ENCODE results near the gene RPF1.

Gene RPF1

DNA sequence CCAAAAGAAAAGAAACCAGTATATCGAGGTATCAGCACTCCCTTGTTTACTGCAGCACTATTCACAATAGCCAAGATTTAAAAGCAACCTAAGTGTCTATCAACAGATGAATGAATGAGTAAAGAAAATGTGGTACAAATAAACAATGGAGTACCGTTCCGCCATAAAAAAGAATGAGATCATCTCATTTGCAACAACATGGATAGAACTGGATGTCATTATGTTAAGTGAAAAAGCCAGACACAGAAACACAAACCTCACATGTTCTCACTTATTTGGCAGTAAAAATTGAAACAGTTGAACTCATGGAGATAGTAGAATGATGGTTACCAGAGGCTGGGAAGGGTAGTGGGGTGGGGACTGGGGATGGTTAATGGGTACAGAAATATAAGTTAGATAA, 31.6 kb downstream of the RPF1 start:
- in situ Hi-C loops (cut with HindIII; ENCODE audit: low sequenced_read_pairs), result no loop called here
- no peak for DNase-seq (ENCODE audit: low read depth, low spot score)
- no peak overlapping the region for H3K4me3 ChIP-seq (ENCODE audit: low read depth, low read length)
- TF ChIP-seq, protein P1, sequence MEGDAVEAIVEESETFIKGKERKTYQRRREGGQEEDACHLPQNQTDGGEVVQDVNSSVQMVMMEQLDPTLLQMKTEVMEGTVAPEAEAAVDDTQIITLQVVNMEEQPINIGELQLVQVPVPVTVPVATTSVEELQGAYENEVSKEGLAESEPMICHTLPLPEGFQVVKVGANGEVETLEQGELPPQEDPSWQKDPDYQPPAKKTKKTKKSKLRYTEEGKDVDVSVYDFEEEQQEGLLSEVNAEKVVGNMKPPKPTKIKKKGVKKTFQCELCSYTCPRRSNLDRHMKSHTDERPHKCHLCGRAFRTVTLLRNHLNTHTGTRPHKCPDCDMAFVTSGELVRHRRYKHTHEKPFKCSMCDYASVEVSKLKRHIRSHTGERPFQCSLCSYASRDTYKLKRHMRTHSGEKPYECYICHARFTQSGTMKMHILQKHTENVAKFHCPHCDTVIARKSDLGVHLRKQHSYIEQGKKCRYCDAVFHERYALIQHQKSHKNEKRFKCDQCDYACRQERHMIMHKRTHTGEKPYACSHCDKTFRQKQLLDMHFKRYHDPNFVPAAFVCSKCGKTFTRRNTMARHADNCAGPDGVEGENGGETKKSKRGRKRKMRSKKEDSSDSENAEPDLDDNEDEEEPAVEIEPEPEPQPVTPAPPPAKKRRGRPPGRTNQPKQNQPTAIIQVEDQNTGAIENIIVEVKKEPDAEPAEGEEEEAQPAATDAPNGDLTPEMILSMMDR (IDR thresholded peaks at IDR 0.05; ENCODE audit: low read depth, low read length), result no peak

DNA sequence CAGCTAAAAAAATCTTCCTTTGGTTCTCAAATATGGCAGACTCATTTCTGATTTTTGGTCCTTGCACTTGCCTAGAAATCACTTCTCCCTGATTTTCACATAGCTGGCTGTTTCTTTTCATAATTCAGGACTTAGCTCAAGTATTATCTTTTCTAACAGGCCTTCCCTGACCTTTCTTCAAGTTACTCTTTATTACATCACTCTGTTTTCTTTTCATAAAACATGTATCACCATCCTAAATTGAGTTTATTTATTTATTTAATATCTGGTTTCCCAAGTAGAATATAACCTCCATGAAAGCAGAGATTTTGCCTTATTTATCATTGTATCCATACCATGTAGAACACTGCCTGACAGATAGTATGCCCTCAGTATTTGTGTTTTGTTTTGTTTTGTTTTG, 45.5 kb downstream of the RPF1 start:
- TF ChIP-seq, protein P1 (IDR thresholded peaks at IDR 0.05; ENCODE audit: low read depth, low read length), result no peak
- no peak for DNase-seq (ENCODE audit: low read depth, low spot score)
- H3K4me3 ChIP-seq (ENCODE audit: low read depth, low read length), result no peak overlapping the region
- in situ Hi-C loops (cut with HindIII; ENCODE audit: low sequenced_read_pairs), result no loop called here

DNA sequence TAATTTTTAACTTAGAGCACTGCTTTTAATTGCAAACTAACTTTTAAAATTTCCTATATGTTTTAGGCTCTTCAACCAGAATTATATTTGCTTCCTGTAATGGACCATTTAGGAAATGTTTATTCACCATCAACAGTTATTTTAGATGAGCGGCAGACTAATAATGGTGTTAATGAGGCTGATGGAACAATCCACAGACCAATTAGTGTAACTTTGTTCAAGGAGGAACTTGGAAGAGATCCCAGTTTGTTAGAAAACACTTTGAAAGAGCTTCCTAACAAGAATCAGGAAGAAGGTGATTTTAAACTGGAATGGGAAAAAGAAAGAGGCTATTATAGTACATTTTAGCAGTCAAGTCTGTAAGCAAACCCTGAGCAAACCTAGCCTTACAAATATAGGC, 46.7 kb downstream of the RPF1 start:
- TF ChIP-seq, protein P1 (IDR thresholded peaks at IDR 0.05; ENCODE audit: low read depth, low read length), result no peak
- no peak for DNase-seq (ENCODE audit: low read depth, low spot score)
- in situ Hi-C loops (cut with HindIII; ENCODE audit: low sequenced_read_pairs), result no loop called here
- no peak overlapping the region for H3K4me3 ChIP-seq (ENCODE audit: low read depth, low read length)

DNA sequence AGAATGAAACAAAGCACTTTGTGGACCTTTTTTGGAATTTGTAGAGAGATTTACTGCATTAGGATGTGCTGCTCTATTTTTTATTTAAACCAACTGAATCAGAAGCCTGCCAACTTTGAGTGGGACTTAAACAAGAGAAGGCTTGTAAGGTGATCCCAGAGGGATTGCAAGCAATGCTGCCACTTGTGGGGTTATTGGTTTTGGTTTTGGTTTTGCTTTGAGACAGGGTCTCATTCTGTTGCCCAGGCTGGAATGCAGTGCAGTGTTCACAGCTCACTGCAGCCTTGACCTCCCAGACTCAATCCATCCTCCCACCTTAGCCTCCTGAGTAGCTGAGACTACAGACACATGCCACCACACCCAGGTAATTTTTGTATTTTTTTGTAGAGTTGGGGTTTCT, 59.5 kb downstream of the RPF1 start:
- TF ChIP-seq, protein P1 (IDR thresholded peaks at IDR 0.05; ENCODE audit: low read depth, low read length), result no peak
- DNase-seq (ENCODE audit: low read depth, low spot score), result no peak
- in situ Hi-C loops (cut with HindIII; ENCODE audit: low sequenced_read_pairs), result no loop called here
- no peak overlapping the region for H3K4me3 ChIP-seq (ENCODE audit: low read depth, low read length)

DNA sequence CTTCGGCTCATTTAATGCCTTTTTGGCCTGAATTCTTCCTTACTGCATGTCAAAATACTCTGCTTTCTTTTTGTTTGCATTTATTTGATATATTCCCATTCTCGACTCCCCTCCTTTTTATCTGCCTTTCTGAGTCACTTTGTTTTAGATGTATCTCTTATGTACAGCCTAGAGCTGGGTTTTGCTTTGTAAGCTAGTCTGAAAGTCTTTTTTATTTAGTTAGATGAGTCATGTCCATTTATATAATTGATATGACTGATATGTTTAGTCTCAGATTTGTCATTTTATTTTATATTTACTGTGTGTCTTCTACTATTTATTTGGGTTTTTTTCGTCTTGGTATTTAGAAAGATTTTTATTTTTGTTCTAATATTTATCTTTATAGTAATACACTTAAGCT, 60.9 kb downstream of the RPF1 start:
- in situ Hi-C loops (cut with HindIII; ENCODE audit: low sequenced_read_pairs), result no loop called here
- TF ChIP-seq, protein P1 (IDR thresholded peaks at IDR 0.05; ENCODE audit: low read depth, low read length), result no peak
- H3K4me3 ChIP-seq (ENCODE audit: low read depth, low read length), result no peak overlapping the region
- peak; percentile 37 for DNase-seq (ENCODE audit: low read depth, low spot score)

DNA sequence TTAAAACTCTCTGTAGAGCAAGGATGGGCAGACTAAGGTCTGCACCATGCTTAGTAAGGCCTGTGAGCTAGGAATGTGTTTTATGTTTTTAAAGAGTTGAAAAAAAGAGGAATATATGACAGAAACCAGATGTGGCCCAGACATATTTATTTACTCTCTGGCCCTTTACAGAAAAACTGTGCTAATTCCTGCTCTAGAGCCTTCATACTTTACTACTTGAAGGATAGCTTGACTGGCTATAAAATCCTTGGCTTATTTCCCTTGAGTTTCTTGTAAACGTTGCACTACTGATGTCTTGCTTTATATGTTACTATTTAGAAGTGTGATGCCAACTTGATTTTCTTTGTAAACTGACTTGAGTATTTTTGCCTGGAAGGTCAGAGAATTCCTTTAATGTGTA, 61.7 kb downstream of the RPF1 start:
- TF ChIP-seq, protein P1 (IDR thresholded peaks at IDR 0.05; ENCODE audit: low read depth, low read length), result no peak
- no peak for DNase-seq (ENCODE audit: low read depth, low spot score)
- H3K4me3 ChIP-seq (ENCODE audit: low read depth, low read length), result no peak overlapping the region
- in situ Hi-C loops (cut with HindIII; ENCODE audit: low sequenced_read_pairs), result no loop called here

DNA sequence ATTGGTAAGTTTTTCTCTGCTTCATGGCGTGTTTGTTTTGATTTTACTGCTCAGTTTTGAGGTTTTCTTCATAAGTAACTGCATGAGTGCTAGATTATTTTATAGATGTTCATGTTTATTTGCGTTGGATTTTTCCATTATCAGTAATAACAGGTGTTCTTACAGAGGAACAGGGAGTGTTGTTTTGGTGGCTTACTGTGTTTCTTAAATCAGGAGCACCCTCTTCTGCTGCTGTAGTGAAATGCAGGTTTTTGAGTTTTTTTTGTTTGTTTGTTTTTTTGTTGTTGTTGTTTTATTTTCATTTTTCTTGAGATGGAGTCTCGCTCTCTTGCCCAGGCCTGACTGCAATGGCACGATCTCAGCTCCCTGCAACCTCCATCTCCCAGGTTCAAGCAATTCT, 62.6 kb downstream of the RPF1 start:
- no peak overlapping the region for H3K4me3 ChIP-seq (ENCODE audit: low read depth, low read length)
- TF ChIP-seq, protein P1 (IDR thresholded peaks at IDR 0.05; ENCODE audit: low read depth, low read length), result no peak
- DNase-seq (ENCODE audit: low read depth, low spot score), result no peak
- in situ Hi-C loops (cut with HindIII; ENCODE audit: low sequenced_read_pairs), result no loop called here

Data from astrocyte of the spinal cord (primary cell).